HG02623 (cell line): ENCODE data around the gene PCNX1.

Source experiments
- ATAC-seq: cut with Tn5 transposase; IDR thresholded peaks from one replicate; pipeline ENCODE4 v1.9.1; 2021; ENCODE audit warnings: moderate library complexity; ENCODE audit not compliant: unreplicated experiment

PCNX1 gene

GRCh38 chr14:70955543-70956480 lies 48.6 kb downstream of the PCNX1 start:
- ATAC-seq: no peak

DNA sequence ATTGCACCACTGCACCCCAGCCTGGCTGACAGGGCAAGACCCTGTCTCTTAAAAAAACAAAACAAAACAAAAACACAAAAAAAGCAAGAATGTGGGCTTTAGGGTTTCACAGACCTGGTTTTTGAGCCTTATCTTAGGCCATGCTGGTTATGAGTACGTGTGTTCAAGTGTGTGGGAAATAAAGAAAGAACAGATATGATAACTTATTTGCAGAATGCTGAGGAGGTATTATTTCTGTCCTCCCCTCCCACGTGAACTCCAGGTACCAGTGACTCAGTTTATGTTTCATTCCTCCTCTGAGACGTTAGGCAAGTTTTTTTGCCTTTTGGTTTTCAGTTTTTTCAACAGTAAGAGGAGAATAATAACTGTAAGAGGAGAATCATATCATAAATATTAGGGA lies 49.3 kb downstream of the PCNX1 start:
- ATAC-seq: no peak

DNA sequence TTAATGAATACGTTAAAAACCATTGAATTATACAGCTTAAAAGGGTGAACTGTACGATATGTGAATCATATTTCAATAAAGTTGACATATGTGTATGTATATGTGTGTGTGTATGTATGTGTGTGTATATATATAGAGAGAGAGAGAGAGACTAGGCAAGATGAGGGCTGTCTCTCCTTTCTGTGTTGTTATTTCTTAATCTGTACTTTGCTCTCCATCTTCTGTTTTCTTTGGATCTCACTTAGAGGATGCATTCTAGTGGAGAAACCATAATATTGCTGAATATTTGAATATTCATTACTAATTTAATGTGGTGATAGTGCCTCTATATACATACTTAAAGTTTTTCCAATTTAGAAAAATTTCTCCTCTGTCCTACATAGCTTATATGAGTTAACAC lies 50.5 kb downstream of the PCNX1 start:
- no peak for ATAC-seq

- no peak for ATAC-seq
These were observed 55.7 kb downstream of the PCNX1 start for GRCh38 chr14:70962935-70963334.

- ATAC-seq: no peak
These were observed 57.2 kb downstream of the PCNX1 start for GRCh38 chr14:70964492-70964891.

- ATAC-seq: no peak
These were observed 64.3 kb downstream of the PCNX1 start for GRCh38 chr14:70971560-70971959.

DNA sequence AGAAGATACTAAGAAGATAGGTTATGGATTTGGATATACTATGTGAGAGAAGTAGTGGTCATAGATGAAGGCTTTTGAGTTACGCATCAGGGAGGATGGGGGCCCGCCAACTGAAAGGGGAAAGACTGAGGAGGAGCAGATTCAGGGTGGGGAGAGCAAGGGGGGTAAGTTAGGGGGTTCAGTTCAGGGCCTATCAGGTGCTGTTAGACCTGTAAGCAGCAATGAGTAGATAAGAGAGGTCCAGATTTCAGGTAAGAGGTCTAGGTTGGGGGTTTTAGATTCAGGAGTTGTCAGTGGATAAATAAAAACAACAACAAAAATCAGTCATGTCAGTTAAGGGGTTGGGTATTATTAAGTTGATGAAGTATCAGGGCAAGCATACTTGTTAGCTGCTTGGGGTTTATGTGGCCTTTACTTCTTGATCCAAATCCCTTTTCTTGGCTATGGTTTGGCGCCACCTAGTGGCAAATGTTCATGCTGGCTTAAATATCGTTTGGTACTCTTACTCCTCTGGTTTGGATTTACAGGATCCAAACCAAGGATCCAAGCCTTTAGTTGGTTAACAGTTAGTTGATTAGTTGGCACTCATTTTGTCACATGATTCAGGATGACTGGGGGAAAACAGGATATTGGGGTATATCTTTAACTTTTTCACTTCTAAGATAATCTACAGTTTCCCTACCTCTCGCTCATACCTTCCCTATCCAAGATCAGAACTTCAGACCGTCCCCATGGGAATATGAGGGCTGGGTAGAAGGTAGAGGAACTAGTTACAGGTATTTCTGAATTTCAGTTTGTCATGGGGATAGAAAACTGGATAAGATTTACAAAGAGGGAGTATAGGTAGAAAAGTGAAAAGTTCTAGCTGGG lies 65.1 kb downstream of the PCNX1 start:
- no peak for ATAC-seq

DNA sequence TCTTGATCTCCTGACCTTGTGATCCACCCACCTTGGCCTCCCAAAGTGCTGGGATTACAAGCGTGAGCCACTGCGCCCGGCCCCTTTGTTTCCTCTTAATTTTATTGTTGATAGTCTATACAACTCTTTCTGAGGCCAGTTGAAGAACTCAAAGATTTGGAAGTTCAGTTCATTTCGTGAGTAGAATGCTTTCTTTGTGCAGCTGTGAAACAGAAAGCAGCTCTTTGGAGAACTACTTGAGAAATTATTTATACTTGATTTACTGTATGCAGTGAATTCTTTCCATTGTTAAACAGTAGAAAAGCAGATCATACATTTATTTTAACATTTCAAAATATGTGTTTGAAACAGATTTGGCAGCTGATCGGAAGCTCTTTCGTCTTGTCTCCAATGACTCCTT lies 69.3 kb downstream of the PCNX1 start:
- no peak for ATAC-seq

DNA sequence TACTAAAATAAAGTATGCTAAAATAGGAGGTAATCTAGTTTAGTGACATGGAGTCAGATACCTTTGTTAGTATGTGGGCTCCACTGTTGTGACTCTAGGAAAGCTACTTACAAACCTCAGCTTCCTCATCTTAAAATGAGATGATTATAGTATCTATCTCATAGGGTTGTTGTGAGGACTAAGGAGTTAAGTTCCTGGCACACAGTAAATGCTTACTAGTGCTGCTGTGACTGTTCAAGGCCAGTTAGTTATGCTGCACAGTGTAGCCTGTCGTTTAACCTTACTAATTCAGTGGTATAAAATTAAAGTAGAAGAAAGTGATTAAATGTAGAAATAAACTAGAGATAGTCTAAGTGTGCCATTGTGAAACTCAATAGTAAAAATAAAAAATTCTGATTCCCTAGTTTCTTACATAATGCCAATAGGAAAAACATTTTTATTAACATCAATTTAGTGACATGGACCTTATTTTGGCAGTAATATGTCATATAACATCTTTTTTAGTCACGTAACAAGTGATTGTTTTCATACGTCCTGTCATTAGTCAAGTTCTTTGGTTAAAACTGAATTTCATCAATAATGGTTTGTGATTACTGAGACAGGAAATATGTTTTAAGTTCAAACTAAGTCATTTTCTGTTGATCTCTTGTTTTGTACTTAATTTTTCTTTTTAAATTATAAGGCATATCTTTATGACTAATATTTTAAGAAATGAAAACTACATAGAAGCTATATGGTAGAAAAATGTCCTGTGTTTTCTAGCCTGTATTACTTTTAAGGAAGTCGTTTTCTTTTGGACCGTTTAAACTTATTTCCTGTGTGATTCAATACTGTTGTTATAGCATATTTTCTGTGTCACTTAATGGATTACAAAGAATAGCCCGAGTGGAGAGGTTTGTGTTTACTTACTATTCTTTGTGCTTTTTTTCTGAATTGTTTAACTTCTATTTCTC lies 74.0 kb downstream of the PCNX1 start:
- no peak for ATAC-seq

GRCh38 chr14:70982200-70982599 lies 74.9 kb downstream of the PCNX1 start:
- no peak for ATAC-seq

- ATAC-seq: no peak
These were observed 79.8 kb downstream of the PCNX1 start for GRCh38 chr14:70987041-70987440.

DNA sequence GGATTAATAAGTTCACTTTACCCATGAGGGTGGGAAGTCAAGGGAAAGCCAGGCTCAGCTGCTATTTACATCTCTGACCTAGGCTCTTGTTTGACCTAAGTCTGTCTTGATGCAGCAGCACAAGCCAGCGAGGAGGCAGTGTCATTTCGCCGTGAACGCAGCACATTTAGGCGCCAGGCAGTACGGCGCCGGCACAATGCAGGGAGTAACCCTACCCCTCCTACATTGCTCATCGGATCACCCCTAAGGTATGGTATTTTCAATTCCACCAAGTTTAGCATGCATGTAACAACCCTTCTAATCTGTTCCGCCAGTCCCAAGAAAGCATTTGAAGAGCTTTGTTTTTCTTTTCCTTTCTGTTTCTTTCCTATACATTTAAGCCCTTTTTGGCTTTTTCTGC lies 81.2 kb downstream of the PCNX1 start:
- no peak for ATAC-seq

- ATAC-seq: no peak
These were observed 86.7 kb downstream of the PCNX1 start for GRCh38 chr14:70993931-70994330.

- no peak for ATAC-seq
These were observed 88.0 kb downstream of the PCNX1 start for GRCh38 chr14:70995211-70995610.

- no peak for ATAC-seq
These were observed 88.4 kb downstream of the PCNX1 start for GRCh38 chr14:70995671-70996070.

DNA sequence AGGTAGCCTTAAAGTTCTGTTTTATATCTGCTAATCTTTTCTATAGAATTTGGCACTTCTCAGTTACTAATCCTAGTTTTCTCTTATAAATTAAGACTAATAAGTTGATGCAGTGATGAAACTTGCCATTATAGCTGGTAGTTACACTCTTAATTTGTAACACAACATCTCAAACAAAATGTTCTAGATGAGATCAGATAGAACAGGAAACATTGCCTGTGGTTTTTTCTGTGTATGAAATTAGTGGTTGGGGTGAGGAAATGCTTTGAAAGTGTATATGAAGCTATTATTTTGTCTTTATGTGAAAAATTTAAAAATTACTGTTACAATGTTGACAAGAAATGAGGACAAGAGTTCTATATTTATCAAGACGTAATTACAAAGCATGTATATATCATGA lies 91.9 kb downstream of the PCNX1 start:
- ATAC-seq: no peak

DNA sequence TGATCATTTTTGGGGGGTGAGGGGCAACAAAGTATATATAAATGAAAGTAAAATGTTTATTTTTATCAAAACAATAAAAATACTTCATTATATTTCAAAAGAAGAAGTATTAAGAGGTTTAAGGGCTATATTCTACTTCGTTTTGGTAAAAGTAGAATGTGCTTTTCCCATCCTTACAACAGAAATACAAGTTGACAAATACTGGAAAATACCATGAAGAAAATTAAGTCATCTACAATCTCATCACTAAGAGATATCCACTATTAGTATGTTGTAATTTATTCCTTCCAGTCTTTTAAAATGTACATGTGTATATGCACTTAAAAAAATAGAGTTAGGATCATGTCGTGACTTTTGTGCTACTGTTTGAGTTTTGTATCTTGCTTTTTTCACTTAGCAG lies 92.8 kb downstream of the PCNX1 start:
- ATAC-seq: no peak

GRCh38 chr14:71001742-71002141 lies 94.5 kb downstream of the PCNX1 start:
- no peak for ATAC-seq

DNA sequence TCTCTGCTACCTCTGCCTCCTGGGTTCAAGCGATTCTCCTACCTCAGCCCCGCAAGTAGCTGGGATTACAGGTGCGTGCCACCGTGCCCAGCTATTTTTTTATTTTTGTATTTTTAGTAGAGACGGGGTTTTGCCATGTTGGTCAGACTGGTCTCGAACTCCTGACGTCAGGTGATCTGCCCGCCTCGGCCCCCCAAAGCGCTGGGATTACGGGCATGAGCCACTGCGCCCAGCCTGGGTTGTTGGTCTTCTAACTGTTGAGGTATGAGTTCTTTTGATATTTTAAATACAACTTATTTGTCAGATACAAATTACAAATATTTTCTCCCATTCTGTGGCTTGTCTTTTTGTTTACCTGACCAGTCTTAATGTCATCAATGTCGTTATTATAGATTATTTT lies 95.9 kb downstream of the PCNX1 start:
- no peak for ATAC-seq

DNA sequence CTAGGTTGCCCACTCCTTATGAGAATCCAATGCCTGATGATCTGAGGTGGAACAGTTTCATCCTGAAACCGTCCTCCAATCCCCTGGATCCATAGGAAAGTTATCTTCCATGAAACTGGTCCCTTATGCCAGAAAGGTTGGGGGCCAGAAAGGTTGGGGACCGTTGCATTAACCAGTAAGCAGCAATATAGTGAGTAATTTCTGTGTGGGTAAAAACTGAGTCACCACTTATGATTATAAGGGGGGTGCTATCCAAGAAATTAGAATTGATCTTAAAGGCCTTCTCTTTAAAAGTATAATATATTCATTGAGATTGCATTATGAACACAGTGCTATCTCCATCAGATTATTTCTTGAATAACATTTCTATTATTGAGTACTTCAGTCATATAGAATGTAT lies 97.2 kb downstream of the PCNX1 start:
- ATAC-seq: no peak

GRCh38 chr14:71005076-71005475 lies 97.8 kb downstream of the PCNX1 start:
- no peak for ATAC-seq
